ENCODE measurements around the gene CCT2. TPM values are rescaled to one million over a fixed set of nuclear protein-coding genes. Genes with fewer than 3 reads are reported as not detected.

The CCT2 gene
- total RNA-seq, 1 experiment from 2014 or later, result 398 TPM

- Histone ChIP-seq H3K36me3 (ENCODE audit: control insufficient read depth in 1 of 2, insufficient read depth in 2 of 2, low read length in 2 of 2) (no peaks in the 10 kb centered on the region), H4K20me1 (ENCODE audit: insufficient read depth) (no peaks in the 10 kb centered on the region), H2AFZ (ENCODE audit: low read depth, low read length, poor library complexity, severe bottlenecking) (no peak overlapping the region), H3K4me2 (ENCODE audit: low read length) (no peak overlapping the region), H3K9me3 (ENCODE audit: control insufficient read depth in 1 of 2, insufficient read depth in 1 of 2, low read depth in 1 of 2, low read length in 2 of 2) (no peaks in the 10 kb centered on the region), H3K4me3 (replicated peaks in 1 of 2; ENCODE audit: low read depth in 1 of 2, low read length in 2 of 2) (no peak overlapping the region), H3K27me3 (ENCODE audit: insufficient read depth, low read length) (peaks cover 22% of the 10 kb centered on the region), H3K9ac (ENCODE audit: low read length) (no peak overlapping the region), H3K9me2 (ENCODE audit: insufficient read depth) (no peaks in the 10 kb centered on the region), H3K79me2 (ENCODE audit: insufficient read depth, low read length) (no peaks in the 10 kb centered on the region), H3K27ac (ENCODE audit: low read depth, low read length) (no peak overlapping the region), H3K4me1 (ENCODE audit: control insufficient read depth in 1 of 2, insufficient read depth in 2 of 2, low read length in 2 of 2) (no peaks in the 10 kb centered on the region)
- CTCF ChIA-PET, result no interaction called here
- ATAC-seq, result no peak
- no peak for DNase-seq (ENCODE audit: low read depth, low spot score)
- no peak for TF ChIP-seq TCF7L2 (IDR thresholded peaks at IDR 0.05; ENCODE audit: borderline replicate concordance, extremely low read depth, insufficient read depth, insufficient read length)
- TF ChIP-seq YY1 (IDR thresholded peaks at IDR 0.05; ENCODE audit: extremely low read depth, insufficient replicate concordance, low read depth, low read length), result no peak
- no peak for TF ChIP-seq CEBPB (IDR thresholded peaks at IDR 0.05; ENCODE audit: low read depth)
- no peak for TF ChIP-seq ZBTB33 (IDR thresholded peaks at IDR 0.05; ENCODE audit: extremely low read depth, insufficient replicate concordance, low read length)
- TF ChIP-seq EZH2 (IDR thresholded peaks at IDR 0.05), result no peak
- POLR2A ChIA-PET, result no interaction called here
- intact Hi-C loops (cut with micrococcal nuclease), result no loop called here
- BruUV-seq (replicated peaks), result no TSS peak
- RAD21 ChIA-PET (ENCODE audit: low non-redundant PET in 1 of 2, low total read pairs in 2 of 2, uncharacterized antibody in 2 of 2, unreplicated experiment in 2 of 2), result no interaction called here
Observed at GRCh38 chr12:69608114-69608513, 22.9 kb downstream of the CCT2 start.

GRCh38 chr12:69610126-69610525 lies 24.9 kb downstream of the CCT2 start:
- ChIA-PET CTCF (no interaction called here), POLR2A (no interaction called here), RAD21 (ENCODE audit: low non-redundant PET in 1 of 2, low total read pairs in 2 of 2, uncharacterized antibody in 2 of 2, unreplicated experiment in 2 of 2) (no interaction called here)
- H3K27ac ChIP-seq (ENCODE audit: low read depth, low read length), result no peak overlapping the region
- no peaks in the 10 kb centered on the region for H3K9me3 ChIP-seq (ENCODE audit: control insufficient read depth in 1 of 2, insufficient read depth in 1 of 2, low read depth in 1 of 2, low read length in 2 of 2)
- DNase-seq (ENCODE audit: low read depth, low spot score), result no peak
- H3K9ac ChIP-seq (ENCODE audit: low read length), result no peak overlapping the region
- no peaks in the 10 kb centered on the region for H3K9me2 ChIP-seq (ENCODE audit: insufficient read depth)
- intact Hi-C loops (cut with micrococcal nuclease), result no loop called here
- no peaks in the 10 kb centered on the region for H3K4me1 ChIP-seq (ENCODE audit: control insufficient read depth in 1 of 2, insufficient read depth in 2 of 2, low read length in 2 of 2)
- TF ChIP-seq TCF7L2 (IDR thresholded peaks at IDR 0.05; ENCODE audit: borderline replicate concordance, extremely low read depth, insufficient read depth, insufficient read length), result no peak
- no peak for TF ChIP-seq JUND (IDR thresholded peaks at IDR 0.05)
- TF ChIP-seq EGR1 (IDR thresholded peaks at IDR 0.05; ENCODE audit: low read depth), result no peak
- TF ChIP-seq CTCF (IDR thresholded peaks at IDR 0.05 in 2 of 3, conservative IDR thresholded peaks at IDR 0.05 in 1 of 3; ENCODE audit: borderline replicate concordance in 1 of 3, insufficient read depth in 1 of 3, low read depth in 2 of 3, low read length in 2 of 3), result no peak
- no peak for ATAC-seq
- no peaks in the 10 kb centered on the region for H4K20me1 ChIP-seq (ENCODE audit: insufficient read depth)
- H3K79me2 ChIP-seq (ENCODE audit: insufficient read depth, low read length), result no peaks in the 10 kb centered on the region
- no peak overlapping the region for H2AFZ ChIP-seq (ENCODE audit: low read depth, low read length, poor library complexity, severe bottlenecking)
- no peak overlapping the region for H3K4me2 ChIP-seq (ENCODE audit: low read length)
- no TSS peak for BruUV-seq (replicated peaks)
- peaks cover 22% of the 10 kb centered on the region for H3K27me3 ChIP-seq (ENCODE audit: insufficient read depth, low read length)
- H3K36me3 ChIP-seq (ENCODE audit: control insufficient read depth in 1 of 2, insufficient read depth in 2 of 2, low read length in 2 of 2), result no peaks in the 10 kb centered on the region
- no peak overlapping the region for H3K4me3 ChIP-seq (replicated peaks in 1 of 2; ENCODE audit: low read depth in 1 of 2, low read length in 2 of 2)
